Activated CD4-positive, alpha-beta T cell treated with anti-CD3 and anti-CD28 coated beads for 48 hours (primary cell): ENCODE results near the gene CNDP2.
"Not testable (repeated sequence)": the region's sequence is repeated elsewhere in the genome, so short reads cannot be mapped to it uniquely, and the experiment has no call there.

Experiments
- DNase-seq: peaks from one replicate; pipeline ENCODE4 v3.0.0-alpha.2; 2020

Gene CNDP2

DNA sequence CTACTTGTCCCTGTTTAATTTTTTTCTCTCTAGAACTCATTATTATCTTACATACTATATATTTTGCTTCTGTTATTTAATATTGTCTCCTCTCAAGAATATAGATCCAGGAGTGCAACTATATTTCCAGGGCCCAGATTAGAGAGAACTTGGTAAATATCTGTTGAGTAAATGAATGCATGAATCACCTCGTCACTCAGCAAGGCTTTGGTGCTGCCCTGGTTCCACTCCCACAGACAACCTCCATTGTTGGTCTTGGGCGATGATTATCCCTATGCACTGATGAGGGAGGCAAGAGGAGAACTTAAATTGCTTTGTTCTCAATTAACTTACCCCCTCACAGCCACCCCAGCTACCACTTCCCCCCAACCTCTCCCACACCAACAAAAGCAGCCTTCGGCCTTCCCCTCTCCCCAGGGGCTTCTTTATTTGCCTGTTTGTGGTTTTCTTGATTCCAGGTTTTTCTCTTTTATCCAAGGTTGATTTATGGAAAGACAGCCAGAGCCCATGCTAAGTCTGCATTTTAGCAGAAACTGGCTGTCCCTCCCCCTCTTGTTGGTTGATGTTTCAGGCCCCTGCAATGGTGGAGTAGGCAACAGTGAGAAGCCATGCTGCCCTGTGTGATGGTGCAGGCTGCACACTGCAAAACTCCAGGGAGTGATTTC, 22.1 kb upstream of the CNDP2 start:
- no peak for DNase-seq

- peak; percentile 9 for DNase-seq
Observed at GRCh38 chr18:74476140-74476539, 20.0 kb upstream of the CNDP2 start.

DNA sequence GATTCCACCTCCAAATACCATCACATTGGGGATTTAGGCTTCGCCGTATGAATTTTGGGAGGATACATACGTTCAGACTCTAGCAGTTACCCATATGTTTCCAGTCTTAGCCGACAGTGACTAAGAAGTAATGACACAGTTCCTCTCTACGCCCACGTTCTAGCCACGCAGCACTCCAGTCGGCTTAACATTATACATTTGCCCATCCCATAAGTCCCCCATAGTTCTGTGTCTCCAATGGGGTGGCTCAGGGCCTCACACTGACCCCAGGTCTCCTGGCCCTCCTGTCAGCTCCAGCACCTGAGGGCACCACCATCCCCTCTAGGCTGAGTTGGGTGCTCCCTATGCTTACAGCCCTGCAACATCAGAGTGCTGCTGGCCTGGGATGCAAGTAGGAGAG, 18.4 kb upstream of the CNDP2 start:
- peak; percentile 9 for DNase-seq

GRCh38 chr18:74478316-74478715, 17.8 kb upstream of the CNDP2 start:
- DNase-seq, result no peak

GRCh38 chr18:74478880-74479279, 17.3 kb upstream of the CNDP2 start:
- no peak for DNase-seq

DNA sequence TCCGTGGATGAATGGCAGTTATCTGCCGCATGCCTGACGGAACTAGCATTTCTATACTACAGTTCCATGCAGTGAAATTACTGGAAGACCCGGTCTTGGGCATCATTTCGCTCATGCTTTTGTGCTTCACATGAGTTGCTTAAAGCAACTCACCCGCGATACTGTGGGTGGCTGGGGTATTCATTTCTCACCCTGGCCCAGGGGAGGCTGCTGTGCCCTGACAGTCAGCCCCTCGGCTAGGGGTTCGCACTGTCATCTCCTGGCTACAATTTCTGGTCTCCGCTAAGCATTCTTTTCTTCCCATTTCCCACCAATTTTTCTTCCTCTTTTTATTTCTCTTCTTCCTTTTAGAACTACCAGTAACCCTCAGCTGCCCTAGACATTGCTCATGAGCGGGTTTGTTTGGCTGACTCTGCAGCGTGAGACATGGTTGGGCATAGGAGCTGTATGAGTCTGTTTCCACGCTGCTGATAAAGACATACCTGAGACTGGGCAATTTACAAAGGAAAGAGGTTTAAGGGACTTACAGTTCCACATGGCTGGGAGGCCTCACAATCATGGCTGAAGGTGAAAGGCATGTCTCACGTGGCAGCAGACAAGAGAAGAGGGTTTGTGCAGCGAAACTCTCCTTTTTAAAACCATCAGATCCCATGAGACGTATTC, 16.5 kb upstream of the CNDP2 start:
- DNase-seq, result no peak

GRCh38 chr18:74480149-74480651, 16.0 kb upstream of the CNDP2 start:
- no peak for DNase-seq

- no peak for DNase-seq
Observed at GRCh38 chr18:74482697-74483096, 13.5 kb upstream of the CNDP2 start.

- DNase-seq, result no peak
Observed at GRCh38 chr18:74486119-74486849, 9.9 kb upstream of the CNDP2 start.

- DNase-seq, result no peak
Observed at GRCh38 chr18:74488354-74488753, 7.8 kb upstream of the CNDP2 start.

GRCh38 chr18:74488864-74489263, 7.3 kb upstream of the CNDP2 start:
- DNase-seq, result no peak

GRCh38 chr18:74489676-74490075, 6.5 kb upstream of the CNDP2 start:
- DNase-seq, result no peak

GRCh38 chr18:74492259-74492658, 3.9 kb upstream of the CNDP2 start:
- DNase-seq, result no peak

DNA sequence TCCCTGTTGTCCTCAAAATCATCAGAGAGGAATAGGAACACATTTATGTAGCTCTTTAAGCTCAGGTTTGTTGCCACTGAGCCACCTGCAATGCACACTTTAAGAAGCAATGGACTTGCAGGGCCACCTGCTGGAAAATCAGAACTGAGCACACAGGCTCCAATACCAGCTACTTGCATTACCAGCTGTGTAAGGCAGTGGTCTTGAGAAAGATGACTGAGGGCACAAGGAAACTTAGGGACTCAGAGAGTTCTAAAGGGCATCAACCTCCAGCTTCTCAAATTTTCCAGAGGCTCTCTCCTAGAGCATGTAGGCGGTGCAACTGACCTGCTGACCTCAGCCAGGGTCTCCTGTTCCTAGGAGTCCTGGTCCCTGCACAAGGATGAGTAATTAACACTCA, 2.5 kb upstream of the CNDP2 start:
- DNase-seq, result peak; percentile 52

- no peak for DNase-seq
Observed at GRCh38 chr18:74494514-74494913, 1.6 kb upstream of the CNDP2 start.

DNA sequence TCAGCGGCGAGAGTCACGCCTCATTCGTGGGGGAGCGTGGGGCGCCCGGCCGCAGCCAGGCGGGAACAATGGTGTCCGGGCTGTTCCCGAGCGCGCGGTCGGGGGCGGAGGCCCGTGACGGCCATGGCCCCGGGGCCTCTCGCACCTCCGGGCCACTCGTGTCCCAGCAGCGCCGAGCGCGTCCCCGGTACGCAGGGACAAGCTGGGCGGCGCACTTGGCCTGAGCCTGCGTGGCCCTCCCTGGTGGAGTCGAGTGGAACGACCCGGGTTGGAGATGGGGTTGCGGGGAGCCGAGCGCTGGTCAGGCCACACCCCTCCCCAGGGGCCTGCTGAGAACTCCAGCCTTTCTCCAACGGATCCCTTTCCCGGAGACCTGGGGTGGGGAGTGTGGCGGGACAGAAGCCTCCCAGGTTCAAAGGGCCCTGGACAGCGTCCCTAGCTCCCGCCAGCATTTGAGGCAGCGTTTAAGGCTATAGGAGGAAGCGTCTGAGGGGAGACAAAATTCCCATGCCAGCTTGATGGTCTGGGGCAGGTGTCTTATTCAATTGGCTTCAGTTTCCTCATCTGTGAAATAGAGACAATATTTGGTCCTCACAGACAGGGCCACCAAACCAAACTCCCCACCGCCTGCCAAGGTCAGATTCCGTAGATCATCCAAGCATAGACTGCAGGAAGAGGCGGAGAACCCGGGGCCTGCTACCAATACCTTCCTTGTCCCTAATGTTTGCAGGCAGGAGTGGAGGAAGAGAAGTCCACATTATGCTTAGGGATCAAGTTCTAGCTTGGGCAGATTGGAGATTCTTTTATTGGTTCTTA, 553 bp downstream of the CNDP2 start:
- DNase-seq, result peak; percentile 62

- peak; percentile 22 for DNase-seq
Observed at GRCh38 chr18:74497324-74497676, 1.1 kb downstream of the CNDP2 start.

DNA sequence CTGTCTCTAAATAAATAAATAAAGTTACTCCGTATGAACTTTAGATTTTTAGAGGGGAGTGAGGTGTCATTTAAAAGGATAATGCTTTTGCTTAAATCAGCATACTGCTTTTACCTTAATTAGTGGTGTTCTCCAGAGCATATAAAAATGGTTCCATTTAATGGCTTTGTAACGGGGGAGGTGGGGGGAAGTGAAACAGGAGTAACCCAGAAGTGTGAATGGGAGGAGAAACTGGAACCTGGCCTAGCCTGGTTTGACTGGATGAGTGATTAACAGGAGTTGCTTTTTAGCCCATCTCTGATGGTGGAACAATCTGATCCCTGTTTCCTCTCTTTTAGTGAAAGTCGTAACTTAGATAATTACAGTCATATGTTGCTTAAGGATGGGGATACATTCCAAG, 1.6 kb downstream of the CNDP2 start:
- no peak for DNase-seq

DNA sequence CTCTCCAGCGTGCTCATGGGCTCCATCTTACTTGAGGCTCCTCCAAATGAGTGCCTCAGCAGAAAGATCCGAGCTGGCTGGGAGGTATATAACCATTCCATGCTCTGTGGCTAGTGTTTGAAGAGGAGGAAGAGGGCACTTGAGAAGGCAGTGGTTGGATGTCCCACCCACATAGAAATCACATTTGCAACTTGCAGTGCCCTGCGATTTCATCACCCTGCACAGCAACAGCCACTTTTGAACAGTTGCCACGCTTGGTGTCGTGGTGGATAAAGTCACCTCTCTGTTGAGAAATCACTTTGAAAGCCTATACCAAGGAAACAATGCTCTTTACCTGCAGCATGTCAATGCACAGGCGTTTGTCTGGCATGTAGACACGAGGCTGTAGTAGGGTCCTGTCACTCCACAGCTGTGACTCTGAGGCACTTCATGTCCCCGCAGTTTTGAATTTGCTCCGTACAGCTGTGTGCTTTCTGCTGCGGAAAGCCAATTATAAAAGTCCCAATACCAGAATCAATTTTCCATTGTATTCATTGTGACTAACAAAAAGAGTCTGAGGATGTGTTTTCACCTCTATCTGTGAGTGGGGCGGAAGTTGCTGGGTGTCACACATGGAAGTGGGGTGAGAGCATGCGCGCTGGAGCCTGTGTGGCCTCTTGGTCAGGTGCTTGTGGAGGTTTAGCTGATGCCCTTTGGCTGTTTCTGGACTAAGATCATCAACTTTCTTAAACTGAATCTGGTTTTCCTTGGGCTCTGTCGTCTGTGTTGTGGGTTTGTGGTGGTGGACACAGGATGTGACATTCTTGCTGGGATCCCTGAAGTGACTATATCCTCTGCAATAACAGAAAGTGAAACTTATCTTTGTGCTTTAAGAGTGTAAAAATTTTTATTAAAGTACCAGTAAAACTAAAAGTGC, 2.8 kb downstream of the CNDP2 start:
- peak; percentile 88 for DNase-seq

DNA sequence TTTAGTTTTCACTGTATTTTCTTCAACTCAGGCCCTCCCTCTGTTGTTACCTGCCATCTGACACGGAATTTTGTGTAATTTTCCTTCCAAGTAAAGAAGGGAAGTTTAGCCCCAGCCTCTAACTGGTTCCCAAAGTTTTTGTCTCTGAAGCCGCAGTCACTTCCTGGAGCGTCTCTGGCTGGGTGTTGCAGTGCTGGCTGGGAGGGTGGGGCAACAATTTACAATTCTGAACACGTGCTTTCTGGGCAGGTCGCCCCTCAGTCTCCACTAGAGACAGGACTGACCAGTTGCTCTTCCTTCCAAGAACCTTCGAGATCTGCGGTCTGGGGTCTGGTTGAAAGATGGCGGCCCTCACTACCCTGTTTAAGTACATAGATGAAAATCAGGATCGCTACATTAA, 3.5 kb downstream of the CNDP2 start:
- peak; percentile 56 for DNase-seq

DNA sequence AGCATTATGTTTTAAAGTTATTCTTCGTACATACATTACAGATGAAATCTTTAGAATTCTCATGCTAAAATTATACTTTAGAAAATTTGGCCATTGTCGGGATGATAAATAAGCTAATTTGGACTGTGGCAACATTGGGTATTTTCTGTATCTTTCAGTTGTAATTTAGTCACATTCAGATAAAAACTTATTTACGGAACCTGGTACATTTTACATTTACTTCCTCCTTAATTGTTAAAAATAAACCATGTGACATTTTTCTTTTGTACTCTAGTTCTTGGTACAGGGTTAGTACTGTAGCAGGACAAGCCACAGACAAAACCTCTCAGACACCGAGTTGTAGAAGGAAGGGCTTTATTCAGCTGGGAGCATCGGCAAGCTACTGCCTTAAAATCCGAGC, 4.2 kb downstream of the CNDP2 start:
- DNase-seq, result no peak

DNA sequence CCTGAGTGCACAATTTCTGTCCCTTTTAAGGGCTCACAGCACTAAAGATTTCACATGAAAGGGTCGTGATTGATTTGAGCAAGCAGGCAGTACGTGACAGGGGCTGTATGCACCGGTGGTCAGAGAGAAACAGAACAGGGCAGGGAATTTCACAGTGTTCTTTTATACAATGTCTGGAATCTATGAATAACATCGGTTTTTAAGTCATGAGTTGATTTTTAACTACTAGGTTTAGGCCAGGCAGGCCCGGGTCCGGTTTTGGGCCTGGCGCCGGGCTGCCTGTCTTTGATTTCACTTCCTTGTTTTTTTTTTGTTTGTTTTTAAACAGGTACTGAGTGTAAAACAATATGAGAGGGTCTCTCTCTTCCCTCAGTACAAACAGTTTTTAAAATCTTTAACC, 4.6 kb downstream of the CNDP2 start:
- not testable (repeated sequence) for DNase-seq
